Measurements from ENCODE around the gene SNRPD1.
"Not testable (repeated sequence)": the region's sequence is repeated elsewhere in the genome, so short reads cannot be mapped to it uniquely, and the experiment has no call there.

SNRPD1 gene

DNA sequence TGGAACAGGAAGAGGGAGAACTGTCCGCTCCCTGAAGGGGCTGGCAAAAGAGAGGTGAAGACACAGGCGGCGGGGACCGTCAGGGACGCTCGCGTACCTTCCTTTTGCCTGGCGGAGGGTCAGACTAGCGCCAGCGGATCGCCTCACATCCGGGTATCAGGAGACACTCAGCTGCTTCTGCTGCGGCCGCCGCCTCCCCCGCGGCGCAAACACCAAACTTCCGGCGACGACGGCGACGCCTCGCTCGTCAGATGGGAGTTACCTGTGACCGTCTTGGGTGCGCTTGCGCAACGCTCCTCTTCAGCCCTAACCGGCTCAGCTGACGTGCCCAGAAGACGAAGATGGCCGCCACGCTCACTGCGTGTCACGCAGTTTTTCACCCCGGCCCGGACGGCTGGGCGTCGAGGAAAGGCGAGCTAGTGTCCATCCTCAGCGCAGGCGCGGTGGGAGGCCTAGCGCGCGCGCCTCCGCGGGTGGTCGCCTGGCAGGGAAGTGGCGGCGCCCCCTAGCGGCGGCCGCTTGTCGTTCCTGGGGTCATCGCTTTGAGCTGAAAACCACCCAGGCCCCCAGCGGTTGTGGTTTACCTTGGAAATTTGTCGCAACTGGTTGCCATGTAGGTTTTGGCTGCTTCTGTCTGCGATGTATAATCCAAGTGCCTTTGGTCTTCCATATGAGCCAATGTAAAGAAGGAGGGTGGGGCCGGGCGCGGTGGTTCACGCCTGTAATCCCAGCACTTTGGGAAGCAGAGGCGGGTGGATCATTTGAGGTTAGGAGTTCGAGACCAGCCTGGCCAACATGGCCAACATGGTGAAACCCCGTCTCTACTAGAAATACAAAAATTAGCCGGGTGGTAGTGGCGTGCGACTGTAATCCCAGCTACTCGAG lies 11.3 kb upstream of the SNRPD1 start, which contains the start of gene ESCO1:
Gene ESCO1, minus strand, starts transcription at position 179 of the 885 bp plus-strand sequence. CDS start 25,861 bp downstream, outside the sequence.
- H3K27ac ChIP-seq (ENCODE audit: low read depth, low read length): peak within 1 kb of the TSS; percentile 87
- H3K4me1 ChIP-seq (ENCODE audit: control insufficient read depth, insufficient read depth, low read length, unreplicated experiment): peaks cover 14% of the 10 kb centered on the region
- H3K79me2 ChIP-seq (ENCODE audit: control insufficient read depth, insufficient read depth, low read length, unreplicated experiment): peaks cover 39% of the 10 kb centered on the region
- H3K36me3 ChIP-seq (ENCODE audit: insufficient read depth, low read length): no peaks in the 10 kb centered on the region
- no peaks in the 10 kb centered on the region for H3K27me3 ChIP-seq (ENCODE audit: insufficient read depth, low read length)
- H2AFZ ChIP-seq (ENCODE audit: low read length, unreplicated experiment): peak within 1 kb of the TSS; percentile 93
- peak within 1 kb of the TSS; percentile 94 for H3K4me3 ChIP-seq (ENCODE audit: low read depth, low read length)

DNA sequence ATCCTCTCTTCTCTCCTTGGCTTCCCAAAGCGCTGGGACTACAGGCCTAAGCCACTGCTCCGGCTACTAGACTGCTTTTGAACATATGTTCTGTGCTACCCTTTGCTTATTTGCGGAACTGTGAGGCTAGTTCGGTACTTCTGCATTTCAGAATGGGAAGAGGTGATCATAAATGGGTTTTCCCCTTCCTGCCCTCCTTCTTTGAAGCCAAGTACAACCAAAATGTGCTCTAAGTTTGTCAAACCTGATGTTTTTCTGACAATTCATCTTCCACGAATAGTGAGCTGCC lies 9.9 kb upstream of the SNRPD1 start:
- Histone ChIP-seq H2AFZ (ENCODE audit: low read length, unreplicated experiment) (no peak overlapping the region), H3K27me3 (ENCODE audit: insufficient read depth, low read length) (no peaks in the 10 kb centered on the region)

DNA sequence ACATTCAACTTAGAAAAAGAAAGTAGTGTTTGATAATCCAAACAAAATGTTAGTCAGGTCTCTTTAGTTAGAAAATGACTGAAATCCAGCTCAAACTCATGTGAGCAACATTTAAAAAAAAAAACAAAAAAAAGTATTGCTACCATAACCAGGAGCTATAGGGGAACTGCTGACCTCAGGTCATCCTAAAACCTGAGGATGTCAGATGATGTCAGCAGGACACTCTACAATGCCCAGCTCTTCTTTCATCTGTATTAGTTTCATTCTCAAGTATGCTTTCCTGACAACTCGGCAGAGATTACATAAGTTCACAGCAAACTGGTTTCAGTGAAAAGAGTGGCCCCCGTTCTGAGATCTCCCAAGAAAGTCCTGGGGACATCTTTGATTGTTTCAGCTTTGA lies 7.4 kb upstream of the SNRPD1 start:
- no peaks in the 10 kb centered on the region for H3K4me1 ChIP-seq (ENCODE audit: control insufficient read depth, insufficient read depth, low read length, unreplicated experiment)
- H3K27me3 ChIP-seq (ENCODE audit: insufficient read depth, low read length): no peaks in the 10 kb centered on the region
- no peaks in the 10 kb centered on the region for H3K36me3 ChIP-seq (ENCODE audit: insufficient read depth, low read length)
- peak overlapping the region; percentile 52 for H2AFZ ChIP-seq (ENCODE audit: low read length, unreplicated experiment)
- peaks cover 2% of the 10 kb centered on the region for H3K79me2 ChIP-seq (ENCODE audit: control insufficient read depth, insufficient read depth, low read length, unreplicated experiment)
- H3K27ac ChIP-seq (ENCODE audit: low read depth, low read length): no peak overlapping the region
- no peak overlapping the region for H3K4me3 ChIP-seq (ENCODE audit: low read depth, low read length)

More for the DNA sequence above, 9.9 kb upstream of the SNRPD1 start:
- peaks cover 14% of the 10 kb centered on the region for H3K4me1 ChIP-seq (ENCODE audit: control insufficient read depth, insufficient read depth, low read length, unreplicated experiment)
- H3K79me2 ChIP-seq (ENCODE audit: control insufficient read depth, insufficient read depth, low read length, unreplicated experiment): peaks cover 25% of the 10 kb centered on the region
- no peak overlapping the region for H3K4me3 ChIP-seq (ENCODE audit: low read depth, low read length)
- H3K36me3 ChIP-seq (ENCODE audit: insufficient read depth, low read length): no peaks in the 10 kb centered on the region
- no peak overlapping the region for H3K27ac ChIP-seq (ENCODE audit: low read depth, low read length)

DNA sequence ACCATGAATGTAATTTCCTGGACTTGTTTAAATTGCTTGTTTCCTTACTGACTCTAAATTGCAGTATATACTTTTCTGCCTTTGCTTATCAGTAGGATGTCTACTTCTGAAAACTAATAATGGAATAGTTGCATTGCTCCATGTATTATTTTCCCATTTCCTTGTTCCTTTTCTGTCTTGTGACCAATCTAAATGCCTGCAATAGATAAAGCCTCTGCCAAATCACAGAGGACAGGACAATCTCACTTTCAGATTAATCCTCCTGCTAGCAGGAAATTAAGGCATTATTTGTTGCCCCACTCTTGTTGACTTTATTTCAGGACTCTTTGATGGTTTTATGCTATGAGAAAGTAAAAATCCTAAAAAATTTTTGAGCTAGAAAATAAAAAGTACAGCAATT lies 6.9 kb upstream of the SNRPD1 start:
- no peaks in the 10 kb centered on the region for H3K36me3 ChIP-seq (ENCODE audit: insufficient read depth, low read length)
- peak overlapping the region; percentile 52 for H2AFZ ChIP-seq (ENCODE audit: low read length, unreplicated experiment)
- no peak overlapping the region for H3K4me3 ChIP-seq (ENCODE audit: low read depth, low read length)
- no peaks in the 10 kb centered on the region for H3K27me3 ChIP-seq (ENCODE audit: insufficient read depth, low read length)
- H3K4me1 ChIP-seq (ENCODE audit: control insufficient read depth, insufficient read depth, low read length, unreplicated experiment): no peaks in the 10 kb centered on the region
- H3K27ac ChIP-seq (ENCODE audit: low read depth, low read length): no peak overlapping the region
- H3K79me2 ChIP-seq (ENCODE audit: control insufficient read depth, insufficient read depth, low read length, unreplicated experiment): no peaks in the 10 kb centered on the region

DNA sequence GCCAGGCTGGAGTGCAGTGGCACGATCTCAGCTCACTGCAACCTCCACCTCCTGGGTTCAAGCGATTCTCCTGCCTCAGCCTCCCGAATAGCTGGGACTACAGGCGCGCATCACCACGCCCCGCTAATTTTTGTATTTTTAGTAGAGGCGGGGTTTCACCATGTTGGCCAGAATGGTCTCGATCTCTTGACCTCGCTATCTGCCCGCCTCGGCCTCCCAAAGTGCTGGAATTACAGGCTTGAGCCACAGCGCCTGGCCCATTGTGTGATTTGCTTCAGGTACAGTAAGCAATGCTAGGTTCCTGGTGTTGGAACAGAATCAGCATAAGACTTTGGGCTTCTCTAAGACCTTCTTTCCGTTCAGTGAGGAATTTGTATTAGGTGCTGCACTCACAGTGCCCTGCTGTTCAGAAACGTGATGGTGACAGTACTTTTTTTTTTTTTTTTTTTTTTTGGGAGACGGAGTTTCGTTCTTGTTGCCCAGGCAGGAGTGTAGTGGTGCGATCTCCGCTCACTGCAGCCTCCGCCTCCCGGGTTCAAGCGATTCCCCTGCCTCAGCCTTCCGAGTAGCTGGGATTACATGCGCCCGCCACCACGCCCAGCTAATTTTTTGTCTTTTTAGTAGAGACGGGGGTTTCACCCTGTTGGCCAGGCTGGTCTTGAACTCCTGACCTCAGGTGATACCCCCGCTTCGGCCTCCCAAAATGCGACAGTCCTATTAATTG lies 551 bp upstream of the SNRPD1 start:
- Histone ChIP-seq H3K4me1 (ENCODE audit: control insufficient read depth, insufficient read depth, low read length, unreplicated experiment) (peaks cover 16% of the 10 kb centered on the region), H3K36me3 (ENCODE audit: insufficient read depth, low read length) (peaks cover 16% of the 10 kb centered on the region), H3K4me3 (ENCODE audit: low read depth, low read length) (peak overlapping the region; percentile 99), H3K79me2 (ENCODE audit: control insufficient read depth, insufficient read depth, low read length, unreplicated experiment) (peaks cover 44% of the 10 kb centered on the region), H3K27ac (ENCODE audit: low read depth, low read length) (peak overlapping the region; percentile 92; the same call in 1 of the 2 replicates), H2AFZ (ENCODE audit: low read length, unreplicated experiment) (peak overlapping the region; percentile 90)
- H3K27me3 ChIP-seq (ENCODE audit: insufficient read depth, low read length): not testable (repeated sequence)

DNA sequence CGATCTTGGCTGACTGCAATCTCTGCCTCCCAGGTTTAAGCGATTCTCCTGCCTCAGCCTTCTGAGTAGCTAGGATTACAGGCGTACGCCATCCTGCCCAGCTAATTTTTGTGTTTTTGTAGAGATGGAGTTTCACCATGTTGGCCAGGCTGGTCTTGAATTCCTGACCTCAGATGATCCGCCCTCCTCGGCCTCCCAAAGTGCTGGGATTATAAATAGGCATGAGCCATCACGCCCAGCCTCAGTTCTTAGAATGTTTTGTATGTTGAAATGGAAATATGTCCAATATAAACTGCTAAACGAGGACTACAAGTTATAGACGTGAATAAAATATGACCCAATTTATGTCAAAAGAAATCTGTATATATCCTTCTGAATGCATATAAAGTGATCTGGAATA lies 9.5 kb downstream of the SNRPD1 start:
- not testable (repeated sequence) for H3K27ac ChIP-seq (ENCODE audit: low read depth, low read length); H3K4me1 ChIP-seq (ENCODE audit: control insufficient read depth, insufficient read depth, low read length, unreplicated experiment); H2AFZ ChIP-seq (ENCODE audit: low read length, unreplicated experiment); H3K4me3 ChIP-seq (ENCODE audit: low read depth, low read length); H3K27me3 ChIP-seq (ENCODE audit: insufficient read depth, low read length)
- Histone ChIP-seq H3K36me3 (ENCODE audit: insufficient read depth, low read length) (peaks cover 20% of the 10 kb centered on the region), H3K79me2 (ENCODE audit: control insufficient read depth, insufficient read depth, low read length, unreplicated experiment) (peaks cover 71% of the 10 kb centered on the region)

DNA sequence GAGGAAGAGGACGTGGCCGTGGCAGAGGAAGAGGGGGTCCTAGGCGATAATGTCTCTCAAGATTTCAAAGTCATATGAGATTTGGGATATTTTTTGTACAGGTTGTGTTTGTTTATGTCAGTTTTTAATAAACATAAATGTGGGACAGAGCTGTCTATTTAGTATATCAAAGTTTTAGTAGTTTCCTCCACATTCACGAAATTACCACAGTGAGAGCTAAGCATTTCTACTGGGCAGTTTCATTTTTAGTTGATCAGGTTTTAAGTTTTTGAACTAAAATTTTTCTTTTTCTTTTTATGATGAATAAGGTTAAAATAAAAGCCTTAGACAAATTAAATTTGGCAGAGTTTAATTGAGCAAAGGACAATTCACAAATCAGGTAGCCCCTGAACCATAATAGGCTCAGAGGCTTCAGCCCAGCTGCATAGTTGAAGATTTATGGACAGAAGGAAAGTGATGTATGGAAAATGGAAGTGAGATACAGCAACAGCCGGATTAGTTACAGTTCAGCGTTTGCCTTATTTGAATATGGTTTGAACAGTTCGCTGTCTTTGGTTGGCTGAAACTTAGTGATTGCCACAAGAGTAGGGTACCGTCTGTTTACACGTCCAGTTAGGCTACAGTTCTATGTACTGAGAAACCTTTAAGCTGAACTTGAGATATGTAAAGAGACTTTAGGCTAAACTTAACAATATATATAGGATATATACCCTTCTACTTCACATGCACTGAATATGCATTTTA lies 17.1 kb downstream of the SNRPD1 start:
- no peak overlapping the region for H3K4me3 ChIP-seq (ENCODE audit: low read depth, low read length)
- H3K79me2 ChIP-seq (ENCODE audit: control insufficient read depth, insufficient read depth, low read length, unreplicated experiment): peaks cover 12% of the 10 kb centered on the region
- H2AFZ ChIP-seq (ENCODE audit: low read length, unreplicated experiment): no peak overlapping the region
- no peaks in the 10 kb centered on the region for H3K27me3 ChIP-seq (ENCODE audit: insufficient read depth, low read length)
- H3K27ac ChIP-seq (ENCODE audit: low read depth, low read length): no peak overlapping the region
- H3K4me1 ChIP-seq (ENCODE audit: control insufficient read depth, insufficient read depth, low read length, unreplicated experiment): no peaks in the 10 kb centered on the region
- H3K36me3 ChIP-seq (ENCODE audit: insufficient read depth, low read length): peaks cover 31% of the 10 kb centered on the region

DNA sequence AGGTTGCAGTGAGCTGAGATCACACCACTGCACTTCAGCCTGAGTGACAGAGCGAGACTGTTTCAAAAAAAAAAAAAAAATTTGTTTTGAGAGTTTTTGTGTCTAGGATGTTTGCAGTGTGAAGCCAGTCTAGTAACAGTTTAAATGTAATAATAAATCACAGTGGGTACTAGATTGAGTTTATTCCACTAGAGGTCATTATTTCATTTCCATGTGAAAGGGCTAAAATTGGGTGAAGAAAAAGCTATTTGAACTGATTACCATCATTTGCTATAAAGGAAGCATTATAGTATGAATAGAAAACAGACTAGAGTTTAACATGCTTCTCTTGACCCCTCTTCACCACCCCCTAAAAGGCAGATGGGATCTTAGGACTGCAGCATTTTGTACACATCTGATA lies 20.3 kb downstream of the SNRPD1 start:
- peaks cover 7% of the 10 kb centered on the region for H3K79me2 ChIP-seq (ENCODE audit: control insufficient read depth, insufficient read depth, low read length, unreplicated experiment)
- no peaks in the 10 kb centered on the region for H3K27me3 ChIP-seq (ENCODE audit: insufficient read depth, low read length)
- H2AFZ ChIP-seq (ENCODE audit: low read length, unreplicated experiment): no peak overlapping the region
- no peaks in the 10 kb centered on the region for H3K4me1 ChIP-seq (ENCODE audit: control insufficient read depth, insufficient read depth, low read length, unreplicated experiment)
- no peak overlapping the region for H3K27ac ChIP-seq (ENCODE audit: low read depth, low read length)
- H3K4me3 ChIP-seq (ENCODE audit: low read depth, low read length): no peak overlapping the region
- H3K36me3 ChIP-seq (ENCODE audit: insufficient read depth, low read length): peaks cover 26% of the 10 kb centered on the region

DNA sequence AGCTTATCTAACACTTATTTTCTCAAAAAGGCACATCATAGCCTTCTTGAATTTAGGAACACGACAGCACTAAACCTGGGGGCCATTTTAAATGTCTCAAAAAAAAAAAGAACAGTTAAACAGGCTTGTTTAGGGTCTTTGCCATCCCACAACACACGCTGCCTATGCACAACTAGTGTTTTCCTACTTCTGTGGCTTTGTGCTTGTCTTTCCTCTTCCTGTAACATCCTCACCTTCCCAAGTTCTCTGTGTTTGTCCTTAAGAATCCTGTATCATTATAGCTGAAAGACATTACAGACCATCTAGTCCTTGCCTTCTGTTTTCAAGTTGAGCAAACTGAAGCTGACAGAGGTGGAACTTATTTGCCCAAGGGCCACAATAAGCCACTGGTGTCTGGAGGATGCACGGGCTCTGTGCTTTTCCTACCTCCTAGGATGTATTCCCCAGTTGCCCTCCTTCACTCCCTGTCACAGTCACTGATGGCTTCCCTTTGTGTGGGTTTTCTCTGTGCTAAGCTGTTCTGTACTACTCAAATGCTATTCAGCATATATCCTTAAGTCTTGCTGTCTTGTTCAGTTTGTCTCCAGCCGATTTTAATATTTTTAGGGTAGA lies 22.6 kb downstream of the SNRPD1 start:
- no peak overlapping the region for H3K27ac ChIP-seq (ENCODE audit: low read depth, low read length)
- H3K4me3 ChIP-seq (ENCODE audit: low read depth, low read length): no peak overlapping the region
- H2AFZ ChIP-seq (ENCODE audit: low read length, unreplicated experiment): no peak overlapping the region
- H3K79me2 ChIP-seq (ENCODE audit: control insufficient read depth, insufficient read depth, low read length, unreplicated experiment): no peaks in the 10 kb centered on the region
- H3K27me3 ChIP-seq (ENCODE audit: insufficient read depth, low read length): no peaks in the 10 kb centered on the region
- H3K4me1 ChIP-seq (ENCODE audit: control insufficient read depth, insufficient read depth, low read length, unreplicated experiment): no peaks in the 10 kb centered on the region
- peaks cover 10% of the 10 kb centered on the region for H3K36me3 ChIP-seq (ENCODE audit: insufficient read depth, low read length)

DNA sequence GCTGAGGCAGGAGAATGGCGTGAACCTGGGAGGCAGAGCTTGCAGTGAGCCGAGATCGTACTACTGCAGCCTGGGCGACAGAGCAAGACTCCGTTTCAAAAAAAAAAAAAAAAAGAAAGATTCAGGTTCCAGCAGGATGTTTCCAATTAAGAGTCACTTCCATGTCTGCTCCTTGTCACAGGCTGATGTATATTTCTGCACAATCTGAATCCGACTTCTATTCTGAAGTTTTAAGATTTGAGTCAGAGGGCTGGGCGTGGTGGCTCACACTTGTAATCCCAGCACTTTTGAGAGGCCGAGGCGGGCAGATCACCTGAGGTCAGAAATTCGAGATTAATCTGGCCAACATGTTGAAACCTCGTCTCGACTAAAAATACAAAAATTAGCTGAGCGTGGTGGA lies 24.7 kb downstream of the SNRPD1 start:
- Histone ChIP-seq H3K36me3 (ENCODE audit: insufficient read depth, low read length) (peaks cover 2% of the 10 kb centered on the region), H3K27me3 (ENCODE audit: insufficient read depth, low read length) (no peaks in the 10 kb centered on the region), H3K27ac (ENCODE audit: low read depth, low read length) (no peak overlapping the region), H3K4me1 (ENCODE audit: control insufficient read depth, insufficient read depth, low read length, unreplicated experiment) (no peaks in the 10 kb centered on the region), H3K4me3 (ENCODE audit: low read depth, low read length) (no peak overlapping the region), H3K79me2 (ENCODE audit: control insufficient read depth, insufficient read depth, low read length, unreplicated experiment) (no peaks in the 10 kb centered on the region), H2AFZ (ENCODE audit: low read length, unreplicated experiment) (no peak overlapping the region)
